B cell (primary cell): ENCODE results near the gene AKAP6. TPM values are rescaled to one million over a fixed set of nuclear protein-coding genes. Genes with fewer than 3 reads are reported as not detected.

Experiments
- ATAC-seq: fragments of 200-7000 bp; cut with Tn5 transposase; one replicate; pipeline ENCODE4 v1.10.0; 2021; ENCODE audit warnings: low read depth, mild to moderate bottlenecking, moderate number of reproducible peaks, moderate library complexity
- CTCF ChIA-PET: fragments of 350-600 bp; sonication (Branson Sonifier 250); formaldehyde crosslinking; loops from one replicate; lab custom pipeline; 2021; ENCODE audit warnings: antibody characterized with exemption, inconsistent platforms; lab: Charles Lee
- POLR2A ChIA-PET: fragments of 350-600 bp; sonication (Branson Sonifier 250); formaldehyde crosslinking; loops from one replicate; lab custom pipeline; 2021; ENCODE audit warnings: antibody characterized with exemption; lab: Charles Lee
- DNase-seq: peaks from one replicate; pipeline ENCODE4 v3.0.0; 2013
- H2AFZ ChIP-seq: 2 replicates; pipeline ENCODE4 v1.6.1; 2012; ENCODE audit warnings: mild to moderate bottlenecking, low read depth, low read length; ENCODE audit not compliant: insufficient read depth, poor library complexity, severe bottlenecking
- H3K27ac ChIP-seq, 2 donors: 1 replicate in 1 of 2; 2 replicates in 1 of 2; pipeline ENCODE4 v1.5.1; 2012 to 2013; ENCODE audit warnings: low read length in 2 of 2, mild to moderate bottlenecking in 2 of 2, moderate library complexity in 1 of 2
- H3K27me3 ChIP-seq, 4 experiments: fragments of 200-600 bp in 1 of 4; sonication (generic) in 1 of 4; replicated peaks in 1 of 4; 1 replicate in 2 of 4; 2 replicates in 2 of 4; pipeline versions ENCODE4 v1.6.1 to v1.7.0; 2013 to 2016; ENCODE audit warnings: low read length in 3 of 4, mild to moderate bottlenecking in 2 of 4, mixed read lengths in 1 of 4, moderate library complexity in 1 of 4; ENCODE audit not compliant: insufficient read depth in 4 of 4, control insufficient read depth in 3 of 4; ENCODE audit errors: control extremely low read depth in 1 of 4
- H3K36me3 ChIP-seq, 2 experiments: replicated peaks in 1 of 2; 1 replicate in 1 of 2; 2 replicates in 1 of 2; pipeline versions ENCODE4 v1.6.1 to v1.7.1; 2013; ENCODE audit warnings: low read length in 1 of 2; ENCODE audit not compliant: insufficient read depth in 2 of 2, control insufficient read depth in 1 of 2; ENCODE audit errors: control extremely low read depth in 1 of 2, extremely low read depth in 1 of 2
- H3K4me1 ChIP-seq, 2 donors: fragments of 200-600 bp in 1 of 2; sonication (generic) in 1 of 2; 1 replicate in 1 of 2; 2 replicates in 1 of 2; pipeline versions ENCODE4 v1.5.1 to v1.6.1; 2013 to 2017; ENCODE audit warnings: low read length in 2 of 2; ENCODE audit not compliant: control insufficient read depth in 2 of 2, insufficient read depth in 2 of 2
- H3K4me2 ChIP-seq: replicated peaks from 2 replicates; pipeline ENCODE3; 2012; ENCODE audit warnings: mild to moderate bottlenecking, low read depth, low read length; ENCODE audit not compliant: poor library complexity, severe bottlenecking
- H3K4me3 ChIP-seq, 5 experiments: fragments of 200-600 bp in 1 of 5; sonication (generic) in 1 of 5; 1 replicate in 3 of 5; 2 replicates in 2 of 5; pipeline versions ENCODE4 v1.5.1 to v1.7.0; 2011 to 2016; ENCODE audit warnings: low read length in 4 of 5, mild to moderate bottlenecking in 4 of 5, low read depth in 2 of 5, control low read depth in 1 of 5, moderate library complexity in 1 of 5; ENCODE audit not compliant: insufficient read depth in 1 of 5; ENCODE audit errors: control extremely low read depth in 1 of 5, extremely low read depth in 1 of 5
- H3K79me2 ChIP-seq: fragments of 200-600 bp; sonication (generic); one replicate; pipeline ENCODE4 v1.6.0; 2016; ENCODE audit warnings: low read length; ENCODE audit not compliant: control insufficient read depth, insufficient read depth
- H3K9ac ChIP-seq: fragments of 200-600 bp; sonication (generic); 2 replicates; pipeline ENCODE4 v1.6.1; 2017; ENCODE audit warnings: mild to moderate bottlenecking, low read length, moderate library complexity
- H3K9me3 ChIP-seq, 3 donors: one replicate each; pipeline versions ENCODE4 v1.6.1 to v1.7.1; 2013; ENCODE audit warnings: low read length in 2 of 3; ENCODE audit not compliant: control insufficient read depth in 2 of 3, insufficient read depth in 1 of 3; ENCODE audit errors: control extremely low read depth in 1 of 3
- H4K20me1 ChIP-seq: 2 replicates; pipeline ENCODE4 v1.6.0; 2012; ENCODE audit warnings: mild to moderate bottlenecking, low read length; ENCODE audit not compliant: insufficient read depth, control insufficient read depth, poor library complexity, severe bottlenecking
- H3K27ac Mint-ChIP-seq: one replicate; pipeline ENCODE4 v1.8.0; 2021; ENCODE audit warnings: mixed read lengths
- H3K27me3 Mint-ChIP-seq: one replicate; pipeline ENCODE4 v1.8.0; 2021; ENCODE audit warnings: mixed read lengths
- H3K4me1 Mint-ChIP-seq: one replicate; pipeline ENCODE4 v1.8.0; 2021; ENCODE audit warnings: mixed read lengths
- H3K4me3 Mint-ChIP-seq: one replicate; pipeline ENCODE4 v1.8.0; 2021; ENCODE audit warnings: mixed read lengths
- H3K9me3 Mint-ChIP-seq: one replicate; pipeline ENCODE4 v1.8.0; 2022; ENCODE audit warnings: mixed read lengths; ENCODE audit not compliant: insufficient read depth
- EZH2 ChIP-seq: IDR thresholded peaks from 2 replicates; pipeline ENCODE4 v1.6.1; 2012; ENCODE audit warnings: borderline replicate concordance, low read depth, mild to moderate bottlenecking, moderate library complexity, low read length; ENCODE audit not compliant: insufficient read depth, poor library complexity, severe bottlenecking
- WGBS: methylation state at CpG from one replicate; pipeline ENCODE4 v1.1.5; 2013; ENCODE audit warnings: missing lambda C conversion rate; ENCODE audit not compliant: insufficient coverage; 5-methylcytosine and 5-hydroxymethylcytosine counted together
- intact Hi-C: fragments of 100-400 bp; cut with micrococcal nuclease; formaldehyde crosslinking; loops from one replicate; pipeline ENCODE4 v1.10.0; 2022
- polyA plus RNA-seq: library from polyadenylated mRNA; depleted of rRNA; stranded (reverse); fragments of >200 nt; gene quantifications from 2 replicates; pipeline ENCODE4 v1.2.3, GENCODE V29; 2012
- total RNA-seq, 2 donors: library from RNA; stranded (reverse); fragments of 120-200 nt in 1 of 2; gene quantifications; 1 replicate in 1 of 2; 2 replicates in 1 of 2; pipeline versions ENCODE4 v1.2.3 to v1.2.4, GENCODE V29; 2013 to 2022
- TF ChIP-seq, protein P1 (sequence below): fragments of 200-600 bp; IDR thresholded peaks from one replicate; pipeline ENCODE4 v1.8.0; 2022; ENCODE audit warnings: antibody characterized with exemption, mild to moderate bottlenecking

AKAP6 gene
- total and polyA plus RNA-seq, 2 donors (not counting 1 experiment from before 2014, with no cell fraction given), result 1.4 to 2.8 TPM

- ChIA-PET CTCF (no interaction called here), POLR2A (no interaction called here)
- DNase-seq, result no peak
- intact Hi-C loops, result no loop called here
- Histone ChIP-seq H3K27ac (no peak overlapping the region), H4K20me1 (no peaks in the 10 kb centered on the region), H3K9ac (no peak overlapping the region), H3K9me3 (no peaks in the 10 kb centered on the region), H3K4me3 (no peak overlapping the region), H3K4me2 (no peak overlapping the region), H2AFZ (no peak overlapping the region), H3K79me2 (no peaks in the 10 kb centered on the region), H3K27me3 (no peaks in the 10 kb centered on the region), H3K36me3 (no peaks in the 10 kb centered on the region), H3K4me1 (no peaks in the 10 kb centered on the region)
- Mint-ChIP-seq H3K27ac (no peak overlapping the region), H3K4me3 (no peak overlapping the region), H3K9me3 (no peaks in the 10 kb centered on the region), H3K4me1 (no peaks in the 10 kb centered on the region), H3K27me3 (no peaks in the 10 kb centered on the region)
- 0% methylated on average over 1 of the region's 1 CpG for WGBS
- TF ChIP-seq EZH2, result no peak
- TF ChIP-seq, protein P1, sequence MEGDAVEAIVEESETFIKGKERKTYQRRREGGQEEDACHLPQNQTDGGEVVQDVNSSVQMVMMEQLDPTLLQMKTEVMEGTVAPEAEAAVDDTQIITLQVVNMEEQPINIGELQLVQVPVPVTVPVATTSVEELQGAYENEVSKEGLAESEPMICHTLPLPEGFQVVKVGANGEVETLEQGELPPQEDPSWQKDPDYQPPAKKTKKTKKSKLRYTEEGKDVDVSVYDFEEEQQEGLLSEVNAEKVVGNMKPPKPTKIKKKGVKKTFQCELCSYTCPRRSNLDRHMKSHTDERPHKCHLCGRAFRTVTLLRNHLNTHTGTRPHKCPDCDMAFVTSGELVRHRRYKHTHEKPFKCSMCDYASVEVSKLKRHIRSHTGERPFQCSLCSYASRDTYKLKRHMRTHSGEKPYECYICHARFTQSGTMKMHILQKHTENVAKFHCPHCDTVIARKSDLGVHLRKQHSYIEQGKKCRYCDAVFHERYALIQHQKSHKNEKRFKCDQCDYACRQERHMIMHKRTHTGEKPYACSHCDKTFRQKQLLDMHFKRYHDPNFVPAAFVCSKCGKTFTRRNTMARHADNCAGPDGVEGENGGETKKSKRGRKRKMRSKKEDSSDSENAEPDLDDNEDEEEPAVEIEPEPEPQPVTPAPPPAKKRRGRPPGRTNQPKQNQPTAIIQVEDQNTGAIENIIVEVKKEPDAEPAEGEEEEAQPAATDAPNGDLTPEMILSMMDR, result no peak
- no peak for ATAC-seq
These were observed 152.6 kb downstream of the AKAP6 start for GRCh38 chr14:32481707-32482106.

- Histone ChIP-seq H3K27ac (no peak overlapping the region), H4K20me1 (no peaks in the 10 kb centered on the region), H3K4me1 (no peaks in the 10 kb centered on the region), H3K36me3 (no peaks in the 10 kb centered on the region), H3K9ac (no peak overlapping the region), H3K4me3 (no peak overlapping the region), H3K9me3 (no peaks in the 10 kb centered on the region), H2AFZ (no peak overlapping the region), H3K27me3 (no peaks in the 10 kb centered on the region), H3K79me2 (no peaks in the 10 kb centered on the region), H3K4me2 (no peak overlapping the region)
- intact Hi-C loops, result no loop called here
- H3K27me3 Mint-ChIP-seq, result peaks cover 12% of the 10 kb centered on the region
- H3K9me3 Mint-ChIP-seq, result no peaks in the 10 kb centered on the region
- no peak for ATAC-seq
- H3K27ac Mint-ChIP-seq, result no peak overlapping the region
- DNase-seq, result no peak
- TF ChIP-seq EZH2, result no peak
- TF ChIP-seq, protein P1, result no peak
- WGBS, result 100% methylated on average over 1 of the region's 3 CpGs
- H3K4me3 Mint-ChIP-seq, result no peak overlapping the region
- no peaks in the 10 kb centered on the region for H3K4me1 Mint-ChIP-seq
- POLR2A ChIA-PET, result no interaction called here
- CTCF ChIA-PET, result no interaction called here
These were observed 162.4 kb downstream of the AKAP6 start for GRCh38 chr14:32491416-32492016.
